ENCODE data around the gene ZFP57. TPM values are rescaled to one million over a fixed set of nuclear protein-coding genes. Genes with fewer than 3 reads are reported as not detected.
A peak's percentile ranks its signal among the peaks of the same experiment; 100 is the strongest.

Gene ZFP57
- total RNA-seq, 1 donor from 2014 or later, result 2.7 TPM

DNA sequence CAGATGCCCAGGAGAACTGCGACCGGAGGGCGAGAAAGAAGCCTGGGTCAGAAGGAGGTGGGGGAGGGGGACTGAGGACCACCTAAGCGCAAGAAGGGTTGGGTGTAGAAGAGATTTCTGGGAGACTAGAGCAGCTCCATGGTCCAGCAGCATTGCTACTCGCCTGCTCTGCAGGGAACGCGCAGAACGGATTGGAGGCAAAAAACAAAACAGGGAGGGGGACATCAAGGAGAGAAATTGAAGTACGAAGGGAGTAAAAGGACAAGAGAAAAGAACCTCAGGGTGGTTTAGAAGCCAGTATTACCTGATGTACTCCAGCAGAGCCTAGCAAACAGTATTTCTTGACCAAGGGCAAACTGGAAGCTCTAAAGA, 47.4 kb downstream of the ZFP57 start:
- H3K4me1 Mint-ChIP-seq (ENCODE audit: low read depth), result peaks cover 39% of the 10 kb centered on the region
- intact Hi-C loops (cut with micrococcal nuclease), result no loop called here
- no peaks in the 10 kb centered on the region for H3K9me3 Mint-ChIP-seq
- peaks cover 30% of the 10 kb centered on the region for H3K27me3 Mint-ChIP-seq (ENCODE audit: insufficient read depth)
- H3K36me3 Mint-ChIP-seq (ENCODE audit: low read depth), result peaks cover 12% of the 10 kb centered on the region
- no peak for DNase-seq (ENCODE audit: low spot score)
- H3K4me3 Mint-ChIP-seq, result peak overlapping the region; percentile 83
- H3K27ac Mint-ChIP-seq, result peak overlapping the region; percentile 56

DNA sequence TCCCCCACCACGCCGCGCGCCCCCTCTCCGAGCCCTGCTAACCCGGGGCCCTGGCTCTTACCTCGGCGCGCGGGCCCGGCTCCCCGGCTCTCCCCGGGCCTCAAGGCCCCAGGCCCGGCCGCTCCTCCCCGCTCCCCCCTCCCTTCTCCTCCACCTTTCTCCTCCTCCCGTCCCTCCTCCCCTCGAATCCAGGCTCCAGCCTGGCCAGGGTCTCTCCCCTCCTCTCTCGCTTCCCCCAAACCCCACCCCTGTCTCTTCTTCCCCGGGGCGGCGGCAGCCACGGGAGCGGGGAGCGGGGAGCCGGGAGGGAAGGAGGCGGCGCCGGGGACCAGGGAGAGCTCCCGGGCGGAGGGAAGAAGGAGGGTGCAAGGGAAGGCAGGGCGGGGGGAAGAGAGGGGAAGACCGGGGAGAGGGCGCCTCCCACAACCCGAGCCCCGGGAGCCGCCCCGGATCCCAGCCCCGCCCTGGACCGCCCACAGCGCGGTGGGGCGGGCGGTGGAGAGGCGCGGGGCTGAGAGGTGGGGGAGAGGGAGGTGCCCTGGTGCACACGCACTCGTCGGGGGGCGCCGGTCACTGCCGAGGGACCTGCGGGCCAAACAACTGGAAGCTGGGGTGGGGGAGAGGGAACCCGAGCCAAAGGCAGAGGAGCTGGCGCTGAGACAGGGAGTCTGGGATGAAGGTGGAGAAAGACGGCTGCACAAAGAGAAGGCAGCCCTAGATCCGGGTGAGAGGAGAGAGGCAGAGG, 48.0 kb downstream of the ZFP57 start, which contains the start of gene GABBR1:
GABBR1 (minus strand) TSS at position 395 of the 745 bp plus-strand sequence. CDS start 798 bp downstream, outside the sequence.
- Mint-ChIP-seq H3K27me3 (ENCODE audit: insufficient read depth) (peaks cover 30% of the 10 kb centered on the region), H3K27ac (peak within 1 kb of the TSS; percentile 84), H3K4me1 (ENCODE audit: low read depth) (peaks cover 44% of the 10 kb centered on the region), H3K36me3 (ENCODE audit: low read depth) (peaks cover 12% of the 10 kb centered on the region), H3K9me3 (no peaks in the 10 kb centered on the region), H3K4me3 (peak within 1 kb of the TSS; percentile 91)
- peak; percentile 78 for DNase-seq (ENCODE audit: low spot score)
- intact Hi-C loops (cut with micrococcal nuclease), result loop anchor here (1.0 kb wide), 1 partner anchor 17 kb away; no protein-coding TSS in a partner anchor

DNA sequence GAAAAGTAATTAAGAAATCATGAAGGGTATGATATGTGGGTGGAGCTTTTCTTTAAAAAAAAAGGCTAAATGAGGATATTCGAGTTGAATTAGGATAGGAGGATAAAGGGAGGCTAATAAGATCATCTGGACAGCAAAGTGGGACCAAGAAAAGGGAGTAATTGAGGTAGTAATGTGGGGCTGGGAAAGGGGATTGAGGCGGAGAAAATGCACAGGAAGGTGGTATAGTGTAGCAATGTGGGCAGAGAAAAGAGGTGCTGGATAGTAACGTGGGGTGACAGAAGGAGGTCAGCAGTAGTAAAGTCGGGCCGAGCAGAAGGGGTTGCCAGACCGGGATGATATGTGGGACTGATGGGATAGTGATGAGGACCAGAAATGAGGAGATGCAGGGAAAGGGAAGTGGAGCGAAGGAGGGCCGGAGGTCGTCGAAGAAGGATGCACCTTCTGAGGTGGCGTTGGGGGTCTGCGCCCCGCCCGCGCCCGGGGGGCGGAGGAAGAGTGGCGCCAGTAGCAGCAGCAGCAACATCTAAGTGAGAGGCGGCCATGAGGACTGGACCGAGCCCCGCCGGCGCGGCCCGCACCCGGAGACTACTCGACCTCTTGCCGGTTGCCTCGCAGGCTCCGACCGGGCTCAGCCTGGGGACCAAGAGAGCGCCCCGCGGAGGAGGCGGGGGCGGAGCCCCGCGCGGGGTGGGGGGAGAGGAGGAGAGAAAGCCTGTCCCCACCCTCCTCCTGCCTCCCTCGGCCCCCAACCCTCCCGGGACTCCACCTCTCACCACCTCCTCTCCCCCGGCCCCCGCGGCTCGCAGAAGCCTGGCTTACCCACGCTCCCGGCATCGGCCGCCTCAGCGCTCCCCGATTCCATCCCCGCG, 48.9 kb downstream of the ZFP57 start:
- Mint-ChIP-seq H3K9me3 (no peaks in the 10 kb centered on the region), H3K4me1 (ENCODE audit: low read depth) (peaks cover 44% of the 10 kb centered on the region), H3K36me3 (ENCODE audit: low read depth) (peaks cover 10% of the 10 kb centered on the region), H3K27ac (peak overlapping the region; percentile 84), H3K4me3 (peak overlapping the region; percentile 91), H3K27me3 (ENCODE audit: insufficient read depth) (peaks cover 30% of the 10 kb centered on the region)
- peak; percentile 55 for DNase-seq (ENCODE audit: low spot score)
- intact Hi-C loops (cut with micrococcal nuclease), result loop anchor here (1.0 kb wide), 1 partner anchor 18 kb away; no protein-coding TSS in a partner anchor

DNA sequence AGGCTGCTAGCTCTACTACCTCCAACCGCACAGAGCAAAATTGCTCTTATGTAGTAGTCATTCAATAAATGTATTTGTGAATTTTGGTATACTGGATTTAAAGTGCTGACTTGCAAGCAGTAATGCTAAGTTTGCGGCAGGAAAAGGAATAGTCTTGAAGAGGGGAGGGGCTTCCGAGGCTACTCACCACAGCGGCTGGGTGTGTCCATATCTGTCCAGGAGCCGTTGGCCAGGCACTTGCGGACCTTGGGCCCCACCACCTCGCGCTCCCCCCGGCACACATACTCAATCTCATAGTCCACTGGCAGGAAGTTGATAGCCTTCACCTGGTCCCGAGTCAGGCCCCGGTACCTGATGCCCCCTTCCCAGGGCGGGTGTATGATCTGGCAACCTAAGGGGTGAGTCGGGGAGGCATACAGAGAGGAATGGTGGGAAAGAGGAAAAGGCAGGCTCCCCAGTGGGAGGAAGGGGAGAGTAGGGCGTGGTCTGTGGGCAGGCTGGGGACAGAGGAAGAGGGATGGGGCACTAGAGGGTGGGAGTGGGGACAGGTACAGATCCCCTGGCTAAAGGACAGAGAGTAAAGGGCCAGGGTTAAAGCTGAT, 49.6 kb downstream of the ZFP57 start:
- no peak for DNase-seq (ENCODE audit: low spot score)
- H3K9me3 Mint-ChIP-seq, result no peaks in the 10 kb centered on the region
- H3K4me3 Mint-ChIP-seq, result peak overlapping the region; percentile 91
- H3K27ac Mint-ChIP-seq, result no peak overlapping the region
- peaks cover 44% of the 10 kb centered on the region for H3K4me1 Mint-ChIP-seq (ENCODE audit: low read depth)
- intact Hi-C loops (cut with micrococcal nuclease), result no loop called here
- H3K27me3 Mint-ChIP-seq (ENCODE audit: insufficient read depth), result peaks cover 33% of the 10 kb centered on the region
- peaks cover 10% of the 10 kb centered on the region for H3K36me3 Mint-ChIP-seq (ENCODE audit: low read depth)

- no peak for DNase-seq (ENCODE audit: low spot score)
- peaks cover 29% of the 10 kb centered on the region for H3K27me3 Mint-ChIP-seq (ENCODE audit: insufficient read depth)
- H3K27ac Mint-ChIP-seq, result no peak overlapping the region
- H3K36me3 Mint-ChIP-seq (ENCODE audit: low read depth), result peaks cover 10% of the 10 kb centered on the region
- H3K9me3 Mint-ChIP-seq, result no peaks in the 10 kb centered on the region
- peaks cover 44% of the 10 kb centered on the region for H3K4me1 Mint-ChIP-seq (ENCODE audit: low read depth)
- peak overlapping the region; percentile 91 for H3K4me3 Mint-ChIP-seq
- intact Hi-C loops (cut with micrococcal nuclease), result no loop called here
These were observed 50.6 kb downstream of the ZFP57 start for GRCh38 chr6:29630315-29630714.

DNA sequence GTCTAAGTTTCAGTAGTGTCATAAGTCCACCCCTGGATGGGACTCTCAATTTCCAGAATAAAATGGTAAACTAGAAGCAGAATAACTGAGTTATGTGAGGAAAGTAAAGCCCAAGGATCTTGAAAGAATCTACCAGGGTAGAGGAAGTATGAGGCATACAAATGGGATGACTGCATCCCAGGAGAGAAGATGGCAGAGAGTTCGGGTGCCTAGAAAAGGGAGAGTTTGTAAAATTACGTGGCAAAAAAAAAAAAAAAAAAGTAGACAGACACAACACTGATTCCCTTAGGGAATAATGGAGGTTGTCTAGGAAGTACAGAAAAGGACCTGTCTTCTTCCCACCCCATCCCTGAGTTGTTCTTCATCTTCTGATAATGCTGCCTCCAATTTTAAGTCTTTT, 51.4 kb downstream of the ZFP57 start:
- no peak for DNase-seq (ENCODE audit: low spot score)
- Mint-ChIP-seq H3K9me3 (no peaks in the 10 kb centered on the region), H3K36me3 (ENCODE audit: low read depth) (peaks cover 10% of the 10 kb centered on the region), H3K27ac (no peak overlapping the region), H3K27me3 (ENCODE audit: insufficient read depth) (peaks cover 29% of the 10 kb centered on the region), H3K4me3 (peak overlapping the region; percentile 90), H3K4me1 (ENCODE audit: low read depth) (peaks cover 44% of the 10 kb centered on the region)
- intact Hi-C loops (cut with micrococcal nuclease), result no loop called here

DNA sequence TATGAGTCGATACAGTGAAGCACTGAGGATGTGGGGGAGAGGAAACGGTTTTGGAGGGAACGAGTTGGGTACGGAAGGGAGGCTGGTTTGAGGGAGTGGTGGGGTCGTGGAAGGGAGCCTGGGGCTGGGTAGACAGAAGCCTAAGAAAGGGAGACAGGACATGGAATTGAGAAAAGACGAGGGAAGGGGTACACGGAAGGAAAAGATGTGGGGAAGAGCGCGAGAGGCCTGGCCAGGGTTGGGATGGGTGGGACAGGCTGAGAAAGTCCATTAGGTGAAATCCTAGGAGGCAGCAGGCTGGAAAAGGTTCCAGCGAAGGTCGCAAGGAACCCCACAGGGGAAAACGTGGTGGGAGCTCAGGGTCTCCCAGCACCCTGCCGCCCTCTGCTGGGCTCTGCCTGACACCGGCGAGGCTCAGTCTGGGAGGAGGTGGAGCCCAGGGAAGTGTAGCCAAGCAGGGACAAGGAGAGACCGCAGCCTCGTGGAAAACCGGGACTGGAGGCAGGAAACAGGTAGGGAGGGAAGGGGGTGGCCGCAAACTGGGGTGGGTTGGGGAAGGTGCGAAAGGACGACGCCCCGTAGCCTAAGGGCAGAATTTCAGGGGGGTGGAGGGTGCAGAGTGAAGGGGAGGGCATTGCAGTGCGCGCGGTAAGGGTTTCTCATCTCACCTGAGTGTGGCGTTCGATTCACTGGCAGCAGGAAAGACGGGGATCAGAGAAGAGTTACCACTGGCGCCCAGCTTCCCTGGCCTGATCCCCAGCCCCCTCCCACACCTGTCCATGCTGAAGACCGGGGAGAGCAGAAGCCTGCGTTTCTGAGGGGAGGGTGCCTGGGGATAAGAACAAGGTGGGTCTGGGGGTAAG, 52.3 kb downstream of the ZFP57 start:
- Mint-ChIP-seq H3K36me3 (ENCODE audit: low read depth) (peaks cover 10% of the 10 kb centered on the region), H3K4me3 (peak overlapping the region; percentile 90), H3K9me3 (no peaks in the 10 kb centered on the region), H3K4me1 (ENCODE audit: low read depth) (peaks cover 43% of the 10 kb centered on the region), H3K27ac (peak overlapping the region; percentile 70), H3K27me3 (ENCODE audit: insufficient read depth) (peaks cover 29% of the 10 kb centered on the region)
- DNase-seq (ENCODE audit: low spot score), result peak; percentile 25
- intact Hi-C loops (cut with micrococcal nuclease), result no loop called here

DNA sequence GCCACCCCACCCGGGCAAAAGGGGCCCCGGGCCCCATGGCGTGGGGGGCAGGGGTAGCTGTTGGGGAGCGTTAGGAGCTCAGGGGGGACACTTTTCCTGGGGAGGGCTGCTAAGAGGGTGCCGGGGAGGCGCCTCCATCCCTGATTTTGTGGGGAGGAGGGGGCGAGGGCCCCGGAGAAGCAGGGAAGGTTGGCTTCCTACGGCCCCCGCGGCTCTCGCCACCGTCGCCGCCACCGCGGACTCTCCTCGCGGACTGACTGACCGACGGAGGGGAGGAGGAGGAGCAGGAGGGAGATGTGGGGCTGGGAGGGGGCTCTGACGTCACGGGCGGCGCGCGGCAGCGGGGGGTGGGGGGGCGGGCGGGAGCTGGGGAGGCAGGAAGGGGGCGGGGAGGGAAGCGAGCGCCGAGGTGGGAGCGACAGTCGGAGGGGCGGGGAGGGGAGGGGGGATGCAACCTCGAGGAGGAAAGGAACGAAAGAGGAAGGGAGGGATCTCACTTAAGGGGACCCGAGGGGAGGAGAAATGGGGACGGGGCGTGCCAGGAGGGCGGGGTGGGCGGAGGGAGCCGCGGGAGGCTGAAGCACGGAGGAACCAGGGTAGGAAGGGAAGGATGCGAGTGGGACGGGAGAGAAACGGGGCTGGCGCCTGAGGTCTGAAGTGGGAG, 53.1 kb downstream of the ZFP57 start:
- Mint-ChIP-seq H3K9me3 (no peaks in the 10 kb centered on the region), H3K4me3 (peak overlapping the region; percentile 90), H3K27ac (peak overlapping the region; percentile 70), H3K36me3 (ENCODE audit: low read depth) (peaks cover 13% of the 10 kb centered on the region), H3K27me3 (ENCODE audit: insufficient read depth) (peaks cover 28% of the 10 kb centered on the region), H3K4me1 (ENCODE audit: low read depth) (peaks cover 38% of the 10 kb centered on the region)
- DNase-seq (ENCODE audit: low spot score), result no peak
- intact Hi-C loops (cut with micrococcal nuclease), result no loop called here

GRCh38 chr6:29626948-29627754, 53.8 kb downstream of the ZFP57 start:
- no peak for DNase-seq (ENCODE audit: low spot score)
- Mint-ChIP-seq H3K27me3 (ENCODE audit: insufficient read depth) (peaks cover 28% of the 10 kb centered on the region), H3K4me1 (ENCODE audit: low read depth) (peaks cover 37% of the 10 kb centered on the region)

GRCh38 chr6:29625337-29625930, 55.5 kb downstream of the ZFP57 start:
- Mint-ChIP-seq H3K27me3 (ENCODE audit: insufficient read depth) (peaks cover 18% of the 10 kb centered on the region), H3K36me3 (ENCODE audit: low read depth) (peaks cover 15% of the 10 kb centered on the region), H3K27ac (no peak overlapping the region), H3K4me1 (ENCODE audit: low read depth) (peaks cover 21% of the 10 kb centered on the region), H3K4me3 (no peak overlapping the region), H3K9me3 (no peaks in the 10 kb centered on the region)
- no peak for DNase-seq (ENCODE audit: low spot score)
- intact Hi-C loops (cut with micrococcal nuclease), result no loop called here

More at GRCh38 chr6:29626948-29627754, 53.8 kb downstream of the ZFP57 start:
- intact Hi-C loops (cut with micrococcal nuclease), result no loop called here
- H3K27ac Mint-ChIP-seq, result no peak overlapping the region
- H3K4me3 Mint-ChIP-seq, result peak overlapping the region; percentile 43
- H3K36me3 Mint-ChIP-seq (ENCODE audit: low read depth), result peaks cover 15% of the 10 kb centered on the region
- H3K9me3 Mint-ChIP-seq, result no peaks in the 10 kb centered on the region

DNA sequence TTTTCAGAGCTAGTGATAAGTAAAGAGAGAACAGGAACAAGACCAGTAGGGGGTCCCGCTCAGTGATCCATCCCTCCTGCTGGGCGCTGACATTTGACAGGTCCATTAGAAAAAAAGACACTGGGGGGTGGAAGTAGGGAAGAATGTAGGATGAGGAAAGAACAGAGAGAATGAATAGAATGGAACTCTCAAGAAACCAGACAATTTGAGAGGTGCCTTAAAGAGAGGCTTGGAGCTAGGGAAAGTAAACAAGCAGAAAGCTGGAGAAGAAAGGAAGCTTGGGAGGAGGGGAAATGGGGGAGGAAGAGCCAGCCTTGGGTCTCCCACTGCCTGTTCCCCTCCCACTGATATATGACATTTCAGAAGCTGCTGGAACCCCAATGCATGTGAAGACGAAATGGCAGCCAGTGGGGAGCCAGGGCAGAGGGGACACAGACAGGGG, 56.4 kb downstream of the ZFP57 start:
- no peak overlapping the region for H3K4me3 Mint-ChIP-seq
- peaks cover 14% of the 10 kb centered on the region for H3K27me3 Mint-ChIP-seq (ENCODE audit: insufficient read depth)
- H3K36me3 Mint-ChIP-seq (ENCODE audit: low read depth), result peaks cover 16% of the 10 kb centered on the region
- intact Hi-C loops (cut with micrococcal nuclease), result no loop called here
- DNase-seq (ENCODE audit: low spot score), result no peak
- no peaks in the 10 kb centered on the region for H3K9me3 Mint-ChIP-seq
- H3K4me1 Mint-ChIP-seq (ENCODE audit: low read depth), result peaks cover 15% of the 10 kb centered on the region
- no peak overlapping the region for H3K27ac Mint-ChIP-seq

Data from activated T-helper 1 cell treated with anti-CD3 and anti-CD28 coated beads, Interleukin-12 subunit alpha, Interleukin-12 subunit beta, Interleukin-2, Interleukin-4 antibody, amounts not matched to agents 30 ng/mL and 10 ng/mL and 1 ng/mL, durations not matched to agents 14 hours and 24 hours and 36 hours (primary cell).